IMR-90 (cell line): ENCODE results near the gene KRT35.

Experiments
- BHLHE40 ChIP-seq: fragments of 150-350 bp; IDR thresholded peaks from 2 replicates; pipeline ENCODE4 v1.6.1; 2016; ENCODE audit warnings: mild to moderate bottlenecking, low read depth, low read length
- CEBPB ChIP-seq: IDR thresholded peaks from 2 replicates; pipeline ENCODE4 v1.6.1; 2012; ENCODE audit warnings: low read depth, low read length, improper control_type of control experiment
- CHD1 ChIP-seq: IDR thresholded peaks from 2 replicates; pipeline ENCODE4 v1.6.1; 2012; ENCODE audit warnings: low read depth, low read length, improper control_type of control experiment
- MXI1 ChIP-seq: IDR thresholded peaks from 2 replicates; pipeline ENCODE4 v1.6.1; 2012; ENCODE audit warnings: low read depth, mild to moderate bottlenecking, low read length, moderate library complexity, borderline replicate concordance
- POLR2A ChIP-seq: IDR thresholded peaks from 2 replicates; pipeline ENCODE4 v1.6.1; 2012; ENCODE audit warnings: mild to moderate bottlenecking, low read depth, low read length
- RAD21 ChIP-seq: IDR thresholded peaks from 2 replicates; pipeline ENCODE4 v1.6.1; 2012; ENCODE audit warnings: low read length, improper control_type of control experiment
- RCOR1 ChIP-seq: IDR thresholded peaks from 2 replicates; pipeline ENCODE4 v1.6.1; 2012; ENCODE audit warnings: mild to moderate bottlenecking, low read length, improper control_type of control experiment; ENCODE audit not compliant: insufficient replicate concordance
- RFX5 ChIP-seq: IDR thresholded peaks from 2 replicates; pipeline ENCODE4 v1.8.0; 2012; ENCODE audit warnings: low read depth, mild to moderate bottlenecking, low read length, moderate library complexity
- SMC3 ChIP-seq: fragments of 150-350 bp; IDR thresholded peaks from 2 replicates; pipeline ENCODE4 v1.6.1; 2016; ENCODE audit warnings: low read depth, mild to moderate bottlenecking, antibody characterized with exemption, low read length, moderate library complexity
- TF ChIP-seq, protein P1 (sequence below): conservative IDR thresholded peaks from 2 replicates; pipeline ENCODE4 v1.5.1; 2012; ENCODE audit warnings: mild to moderate bottlenecking, low read depth, low read length, improper control_type of control experiment
- TF ChIP-seq, protein P2 (sequence below): fragments of 150-350 bp; IDR thresholded peaks from 2 replicates; pipeline ENCODE4 v1.6.1; 2016; ENCODE audit warnings: low read depth, mild to moderate bottlenecking, low read length, moderate library complexity, borderline replicate concordance
- TF ChIP-seq, protein P3 (sequence below): fragments of 150-350 bp; IDR thresholded peaks from 2 replicates; pipeline ENCODE4 v1.6.1; 2017; ENCODE audit warnings: mild to moderate bottlenecking, antibody characterized with exemption, low read length, low read depth

DNA sequence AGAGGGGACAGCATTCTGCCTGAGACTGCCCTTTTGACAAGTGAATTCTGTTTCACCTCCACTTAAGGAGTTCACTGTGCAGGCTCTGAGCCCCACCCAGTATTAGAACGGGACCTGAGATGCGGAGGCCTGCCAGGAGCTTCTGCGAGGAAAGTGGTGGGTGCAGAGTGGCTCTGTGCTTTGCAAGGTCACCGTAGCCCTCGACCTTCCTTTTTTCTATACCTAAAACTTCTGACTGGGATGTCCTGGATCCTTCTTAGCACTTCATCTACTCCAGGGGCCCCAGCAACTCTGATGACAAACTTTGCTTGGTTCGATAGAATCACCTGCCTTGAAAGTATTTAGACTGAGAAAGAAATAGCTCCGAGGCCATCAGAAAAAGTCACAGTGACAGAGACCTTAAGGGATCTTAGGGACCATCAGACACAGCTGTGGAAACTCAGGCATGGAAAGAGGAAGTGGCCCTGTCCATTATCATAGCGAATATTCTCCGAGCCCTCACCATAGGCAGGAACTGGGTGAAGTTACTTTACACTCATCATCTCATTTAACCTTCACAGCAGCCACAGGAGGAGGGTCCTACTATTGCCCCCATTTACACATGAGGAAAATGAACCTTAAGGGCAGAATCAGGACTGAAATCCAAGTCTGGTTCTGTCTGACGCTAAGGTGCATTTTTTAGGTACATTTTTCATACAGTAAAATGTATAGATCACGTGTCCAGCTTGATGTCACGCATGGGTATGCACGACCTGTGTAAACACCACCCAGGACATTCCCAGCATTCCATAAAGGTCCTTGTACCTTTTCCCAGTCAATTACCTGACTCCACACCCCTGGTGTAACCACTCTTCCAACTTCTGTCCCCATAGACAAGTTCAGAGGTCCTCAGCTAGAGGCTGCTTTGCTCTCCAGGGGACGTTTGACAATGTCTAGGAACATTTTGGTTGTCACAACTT lies 25.1 kb upstream of the KRT35 start:
- TF ChIP-seq, protein P1, sequence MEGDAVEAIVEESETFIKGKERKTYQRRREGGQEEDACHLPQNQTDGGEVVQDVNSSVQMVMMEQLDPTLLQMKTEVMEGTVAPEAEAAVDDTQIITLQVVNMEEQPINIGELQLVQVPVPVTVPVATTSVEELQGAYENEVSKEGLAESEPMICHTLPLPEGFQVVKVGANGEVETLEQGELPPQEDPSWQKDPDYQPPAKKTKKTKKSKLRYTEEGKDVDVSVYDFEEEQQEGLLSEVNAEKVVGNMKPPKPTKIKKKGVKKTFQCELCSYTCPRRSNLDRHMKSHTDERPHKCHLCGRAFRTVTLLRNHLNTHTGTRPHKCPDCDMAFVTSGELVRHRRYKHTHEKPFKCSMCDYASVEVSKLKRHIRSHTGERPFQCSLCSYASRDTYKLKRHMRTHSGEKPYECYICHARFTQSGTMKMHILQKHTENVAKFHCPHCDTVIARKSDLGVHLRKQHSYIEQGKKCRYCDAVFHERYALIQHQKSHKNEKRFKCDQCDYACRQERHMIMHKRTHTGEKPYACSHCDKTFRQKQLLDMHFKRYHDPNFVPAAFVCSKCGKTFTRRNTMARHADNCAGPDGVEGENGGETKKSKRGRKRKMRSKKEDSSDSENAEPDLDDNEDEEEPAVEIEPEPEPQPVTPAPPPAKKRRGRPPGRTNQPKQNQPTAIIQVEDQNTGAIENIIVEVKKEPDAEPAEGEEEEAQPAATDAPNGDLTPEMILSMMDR: no peak
- TF ChIP-seq MXI1: no peak
- no peak for TF ChIP-seq RCOR1
- TF ChIP-seq, protein P2, sequence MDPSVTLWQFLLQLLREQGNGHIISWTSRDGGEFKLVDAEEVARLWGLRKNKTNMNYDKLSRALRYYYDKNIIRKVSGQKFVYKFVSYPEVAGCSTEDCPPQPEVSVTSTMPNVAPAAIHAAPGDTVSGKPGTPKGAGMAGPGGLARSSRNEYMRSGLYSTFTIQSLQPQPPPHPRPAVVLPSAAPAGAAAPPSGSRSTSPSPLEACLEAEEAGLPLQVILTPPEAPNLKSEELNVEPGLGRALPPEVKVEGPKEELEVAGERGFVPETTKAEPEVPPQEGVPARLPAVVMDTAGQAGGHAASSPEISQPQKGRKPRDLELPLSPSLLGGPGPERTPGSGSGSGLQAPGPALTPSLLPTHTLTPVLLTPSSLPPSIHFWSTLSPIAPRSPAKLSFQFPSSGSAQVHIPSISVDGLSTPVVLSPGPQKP: no peak
- no peak for TF ChIP-seq POLR2A
- no peak for TF ChIP-seq CEBPB
- TF ChIP-seq RAD21: no peak
- no peak for TF ChIP-seq SMC3
- TF ChIP-seq, protein P3, sequence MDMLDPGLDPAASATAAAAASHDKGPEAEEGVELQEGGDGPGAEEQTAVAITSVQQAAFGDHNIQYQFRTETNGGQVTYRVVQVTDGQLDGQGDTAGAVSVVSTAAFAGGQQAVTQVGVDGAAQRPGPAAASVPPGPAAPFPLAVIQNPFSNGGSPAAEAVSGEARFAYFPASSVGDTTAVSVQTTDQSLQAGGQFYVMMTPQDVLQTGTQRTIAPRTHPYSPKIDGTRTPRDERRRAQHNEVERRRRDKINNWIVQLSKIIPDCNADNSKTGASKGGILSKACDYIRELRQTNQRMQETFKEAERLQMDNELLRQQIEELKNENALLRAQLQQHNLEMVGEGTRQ: no peak
- no peak for TF ChIP-seq BHLHE40
- TF ChIP-seq RFX5: no peak
- no peak for TF ChIP-seq CHD1
